Ishikawa (cell line): ENCODE measurements around the gene CRYBA2.

ENCODE experiments used
- CEBPB ChIP-seq: IDR thresholded peaks from 2 replicates; pipeline ENCODE4 v1.6.1; 2012
- CREB1 ChIP-seq: IDR thresholded peaks from 2 replicates; pipeline ENCODE4 v1.6.1; 2012; ENCODE audit warnings: low read depth
- EGR1 ChIP-seq: IDR thresholded peaks from 2 replicates; pipeline ENCODE4 v1.6.1; 2012
- EP300 ChIP-seq: IDR thresholded peaks from 2 replicates; pipeline ENCODE4 v1.6.1; 2012; ENCODE audit warnings: borderline replicate concordance
- FOXM1 ChIP-seq: IDR thresholded peaks from 2 replicates; pipeline ENCODE4 v1.6.1; 2012; ENCODE audit warnings: low read depth, borderline replicate concordance
- MAX ChIP-seq: IDR thresholded peaks from 2 replicates; pipeline ENCODE4 v1.6.1; 2012
- NFIC ChIP-seq: IDR thresholded peaks from 2 replicates; pipeline ENCODE4 v1.6.1; 2012
- RAD21 ChIP-seq: IDR thresholded peaks from 2 replicates; pipeline ENCODE4 v1.6.1; 2012; ENCODE audit warnings: low read depth
- REST ChIP-seq: IDR thresholded peaks from 2 replicates; pipeline ENCODE4 v1.6.1; 2012; ENCODE audit warnings: low read depth, mild to moderate bottlenecking
- TAF1 ChIP-seq: IDR thresholded peaks from 2 replicates; pipeline ENCODE4 v1.6.1; 2012; ENCODE audit warnings: low read depth, mild to moderate bottlenecking
- TCF12 ChIP-seq: IDR thresholded peaks from 2 replicates; pipeline ENCODE4 v1.6.1; 2012; ENCODE audit warnings: low read depth
- TEAD4 ChIP-seq: IDR thresholded peaks from 2 replicates; pipeline ENCODE4 v1.6.1; 2012
- USF1 ChIP-seq: IDR thresholded peaks from 2 replicates; pipeline ENCODE4 v1.6.1; 2012
- YY1 ChIP-seq: IDR thresholded peaks from 2 replicates; pipeline ENCODE4 v1.6.1; 2012; ENCODE audit warnings: low read depth
- ZBTB7A ChIP-seq: IDR thresholded peaks from 2 replicates; pipeline ENCODE4 v1.6.1; 2012; ENCODE audit warnings: low read depth

CRYBA2 gene

DNA sequence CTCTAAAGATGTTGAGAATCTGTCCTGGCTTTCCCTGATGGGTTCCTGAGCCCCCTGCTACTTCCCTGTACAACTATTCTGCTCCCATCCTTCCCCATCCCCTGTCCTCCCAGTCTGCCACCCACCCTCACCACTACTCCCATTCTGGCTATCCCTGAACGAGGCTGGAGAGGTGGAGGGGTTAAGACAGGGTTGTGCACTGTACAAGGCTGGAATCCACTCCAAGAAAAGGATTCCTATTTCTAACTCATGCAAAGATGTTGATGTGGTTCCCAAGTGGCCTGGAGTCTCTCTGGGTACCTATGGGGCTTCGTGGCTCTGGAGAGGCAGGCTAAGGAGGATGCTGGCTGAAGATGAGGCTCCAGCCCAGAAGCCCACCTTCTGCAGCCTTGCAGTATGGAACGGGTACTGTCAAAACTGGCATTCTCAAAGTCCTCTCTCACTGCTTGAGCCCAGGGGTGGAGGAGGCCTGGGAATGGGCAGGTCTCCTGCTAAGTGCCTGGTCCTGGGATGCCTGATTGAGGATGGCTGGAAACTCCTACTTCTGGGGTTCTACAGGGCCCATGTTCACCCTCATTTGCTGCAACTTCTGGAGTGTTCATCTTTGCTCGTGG is 7.0 kb downstream of the CRYBA2 start:
- TF ChIP-seq MAX = no peak
- no peak for TF ChIP-seq TAF1
- TF ChIP-seq EP300 = no peak
- no peak for TF ChIP-seq YY1
- TF ChIP-seq NFIC = no peak

- TF ChIP-seq NFIC (no peak), USF1 (no peak), RAD21 (no peak), YY1 (no peak), CREB1 (no peak), MAX (no peak), FOXM1 (no peak), ZBTB7A (no peak), CEBPB (no peak), TEAD4 (no peak), EGR1 (no peak), REST (no peak)
Observed at GRCh38 chr2:218985325-218986091, 7.7 kb downstream of the CRYBA2 start.

GRCh38 chr2:218985021-218985324 is 8.2 kb downstream of the CRYBA2 start, which contains the start of gene FEV:
TSS of gene FEV (minus strand) at chr2:218985184. CDS start at chr2:218985075, 109 bp downstream.
- no peak for TF ChIP-seq RAD21
- TF ChIP-seq USF1 = no peak

DNA sequence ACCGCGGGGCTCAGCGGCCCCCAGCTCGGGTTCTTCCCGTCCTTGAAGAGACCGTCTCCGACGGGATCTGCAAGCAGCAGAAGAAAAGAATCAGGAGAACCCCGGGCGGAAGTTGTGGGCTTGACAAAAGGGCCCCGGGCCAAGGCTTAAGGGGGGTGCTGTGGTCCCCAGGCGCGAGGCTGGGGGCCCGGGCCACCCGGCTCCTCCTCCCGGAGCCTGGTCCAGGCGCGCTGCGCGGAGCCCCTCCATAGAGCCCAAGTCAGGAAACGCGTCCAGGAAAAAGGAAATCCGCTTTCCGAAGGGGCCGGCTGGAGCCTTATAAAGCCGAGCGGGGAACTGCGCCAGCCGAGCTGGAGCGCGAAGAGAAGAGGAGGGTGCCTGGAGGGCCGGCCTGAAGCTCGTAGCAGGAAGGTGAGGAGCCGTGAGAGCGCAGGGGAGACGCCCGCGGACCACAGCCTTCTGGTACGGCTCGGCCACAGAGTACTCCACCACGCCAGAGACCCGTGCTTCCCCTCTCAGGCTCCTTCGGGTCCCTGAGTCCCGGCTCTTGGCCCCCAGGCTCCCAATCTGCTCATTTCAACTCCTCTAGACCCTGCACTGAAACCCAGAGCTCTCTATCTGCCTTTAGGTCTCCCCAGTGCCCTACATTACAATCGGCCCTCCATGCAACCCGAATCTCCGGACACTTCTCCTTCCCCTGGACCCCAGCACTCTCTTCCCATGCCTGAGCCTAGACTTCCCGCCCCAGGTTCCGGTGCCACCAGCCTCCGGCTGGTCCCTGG is 8.8 kb downstream of the CRYBA2 start:
- TF ChIP-seq MAX = no peak
- TF ChIP-seq USF1 = no peak
- TF ChIP-seq FOXM1 = no peak
- no peak for TF ChIP-seq RAD21
- TF ChIP-seq TAF1 = no peak
- no peak for TF ChIP-seq CREB1
- no peak for TF ChIP-seq YY1
- no peak for TF ChIP-seq CEBPB
- TF ChIP-seq REST = no peak
- no peak for TF ChIP-seq TEAD4
- no peak for TF ChIP-seq EGR1
- no peak for TF ChIP-seq EP300
- TF ChIP-seq TCF12 = no peak
- no peak for TF ChIP-seq ZBTB7A

- no peak for TF ChIP-seq CREB1
- TF ChIP-seq EGR1 = no peak
- no peak for TF ChIP-seq MAX
- TF ChIP-seq USF1 = no peak
Observed at GRCh38 chr2:218983934-218984238, 9.3 kb downstream of the CRYBA2 start.
